Measurements from ENCODE around the gene KCNIP1. TPM values are rescaled to one million over a fixed set of nuclear protein-coding genes. Genes with fewer than 3 reads are reported as not detected.

KCNIP1 gene
- total and polyA plus RNA-seq, 2 of the 8 experiments (the other 6 are each of a cell fraction or from before 2014, with no cell fraction given): 0.52 to 0.83 TPM

DNA sequence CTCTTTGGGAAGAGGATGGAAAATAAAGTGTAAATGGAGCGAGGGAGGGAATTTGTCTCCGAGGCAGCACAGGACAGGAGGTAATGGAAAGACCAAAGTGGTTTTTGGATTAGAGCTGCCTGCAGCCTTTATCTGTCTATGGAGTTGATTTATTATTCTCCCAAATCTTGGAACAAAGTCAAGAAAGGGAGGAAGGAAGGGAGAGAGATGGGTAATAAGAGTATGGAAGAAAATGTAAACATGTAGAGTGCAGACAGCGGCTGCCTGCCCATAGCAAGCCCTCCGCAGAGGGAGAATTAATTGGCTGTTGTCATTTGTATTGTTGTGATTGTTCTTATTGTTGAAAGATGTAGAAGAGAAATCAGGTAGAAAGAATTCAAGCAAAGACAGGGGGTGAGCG lies 15.7 kb downstream of the KCNIP1 start:
- no peak overlapping the region for H2BK12ac ChIP-seq (ENCODE audit: low read depth, low read length)
- no peak overlapping the region for H2BK120ac ChIP-seq (replicated peaks; ENCODE audit: low read depth, low read length)
- H3K18ac ChIP-seq (ENCODE audit: extremely low read depth, low read length): no peak overlapping the region
- WGBS, 2 experiments (ENCODE audit: extremely low coverage in 1 of 2, insufficient coverage in 1 of 2, insufficient read length in 1 of 2, insufficient replicate concordance in 2 of 2, low coverage in 1 of 2, low lambda C conversion rate in 2 of 2, missing lambda C conversion rate in 1 of 2): 96% methylated on average over 5 of the region's 5 CpGs; no CpG with 5 or more reads in 1 of the 2 experiments
- H2BK15ac ChIP-seq (ENCODE audit: low read length): no peak overlapping the region
- no peak overlapping the region for H3K27ac ChIP-seq (ENCODE audit: low read depth, low read length)
- H4K5ac ChIP-seq (ENCODE audit: insufficient read length, low read depth, low read length): no peak overlapping the region
- H3K14ac ChIP-seq (ENCODE audit: insufficient read length): no peak overlapping the region
- no peak overlapping the region for H3K23ac ChIP-seq (ENCODE audit: insufficient read length)
- no peak overlapping the region for H2AFZ ChIP-seq (ENCODE audit: low read length)
- H3K56ac ChIP-seq (replicated peaks; ENCODE audit: insufficient read length, low read depth, low read length): no peak overlapping the region
- no peak overlapping the region for H2AK5ac ChIP-seq (ENCODE audit: low read depth, low read length)
- H3K23me2 ChIP-seq (ENCODE audit: low read depth, low read length): peaks cover 7% of the 10 kb centered on the region; the same call in 1 of the 2 replicates
- H3K9ac ChIP-seq (replicated peaks in 1 of 4; ENCODE audit: extremely low read depth in 1 of 4, low read depth in 3 of 4, low read length in 3 of 4): no peak overlapping the region
- DNase-seq (ENCODE audit: low read depth in 1 of 2, low spot score in 2 of 2) (no peak), FAIRE-seq (no peak)
- no peak overlapping the region for H4K91ac ChIP-seq (replicated peaks; ENCODE audit: insufficient read length, low read length)
- no peak overlapping the region for H3K4me2 ChIP-seq (ENCODE audit: insufficient read depth in 1 of 2, low read depth in 2 of 2, low read length in 2 of 2)
- no peaks in the 10 kb centered on the region for H3K79me1 ChIP-seq (ENCODE audit: low read depth, low read length)
- no peak overlapping the region for H4K8ac ChIP-seq (ENCODE audit: extremely low read depth, insufficient read depth, low read length)
- H3K79me2 ChIP-seq (ENCODE audit: control insufficient read depth in 1 of 2, insufficient read depth in 2 of 2, low read length in 2 of 2): no peaks in the 10 kb centered on the region
- peaks cover 2 to 9% (median 5%) of the 10 kb centered on the region in 4 experiments; a peak in 5 of 7 replicates for H3K4me1 ChIP-seq (replicated peaks in 1 of 4; ENCODE audit: control insufficient read depth in 3 of 4, insufficient read depth in 4 of 4, low read length in 3 of 4)
- POLR2A ChIA-PET (ENCODE audit: partially characterized antibody): no interaction called here
- H2BK5ac ChIP-seq (ENCODE audit: low read depth, low read length): no peak overlapping the region
- H2BK20ac ChIP-seq (ENCODE audit: low read length): no peak overlapping the region
- no peak overlapping the region for H3K4me3 ChIP-seq (ENCODE audit: extremely low read depth in 1 of 4, insufficient read depth in 2 of 4, low read depth in 3 of 4, low read length in 4 of 4)
- peaks cover 0 to 5% of the 10 kb centered on the region in 2 experiments for H4K20me1 ChIP-seq (replicated peaks in 1 of 2; ENCODE audit: control insufficient read depth in 1 of 2, insufficient read depth in 2 of 2, low read length in 2 of 2)
- CTCF ChIA-PET (ENCODE audit: partially characterized antibody): interaction anchor here (1.0 to 4.5 kb wide), 3 partner anchors 10 to 14 kb away, joined by 3 to 26 read pairs (median 9); no protein-coding TSS in a partner anchor
- H3K9me3 ChIP-seq (ENCODE audit: insufficient read depth in 2 of 2, low read depth in 1 of 2, low read length in 1 of 2): no peaks in the 10 kb centered on the region
- peaks cover 0 to 2% (median 0%) of the 10 kb centered on the region in 4 experiments; a peak in 1 of 7 replicates for H3K27me3 ChIP-seq (replicated peaks in 1 of 4; ENCODE audit: control insufficient read depth in 3 of 4, extremely low read depth in 1 of 4, insufficient read depth in 3 of 4, low read length in 3 of 4)
- no peaks in the 10 kb centered on the region for H3K36me3 ChIP-seq (ENCODE audit: control insufficient read depth in 2 of 4, insufficient read depth in 4 of 4, low read length in 3 of 4)
- H3K4ac ChIP-seq (replicated peaks; ENCODE audit: insufficient read length, low read depth, low read length): no peak overlapping the region

Measured in H1 (cell line).